Stimulated activated CD4-positive, alpha-beta T cell treated with anti-CD3 and anti-CD28 coated beads, Interleukin-4, amount 100 ng/mL, for 1 hour (primary cell): ENCODE data around the gene WNT8B.
A peak's percentile ranks its signal among the peaks of the same experiment; 100 is the strongest.

Source experiments
- DNase-seq: peaks from one replicate; pipeline ENCODE4 v3.0.0-alpha.2; 2020

Gene WNT8B

GRCh38 chr10:100462709-100463108 lies at the start of gene WNT8B:
Gene WNT8B (plus strand): TSS chr10:100463009. CDS start chr10:100463169, 160 bp downstream.
- no peak for DNase-seq

GRCh38 chr10:100413173-100413572 lies 49.6 kb upstream of the WNT8B start:
- DNase-seq = no peak

GRCh38 chr10:100419911-100420449 lies 42.8 kb upstream of the WNT8B start:
- no peak for DNase-seq

- DNase-seq = no peak
Measured at GRCh38 chr10:100427374-100427773, 35.4 kb upstream of the WNT8B start.

DNA sequence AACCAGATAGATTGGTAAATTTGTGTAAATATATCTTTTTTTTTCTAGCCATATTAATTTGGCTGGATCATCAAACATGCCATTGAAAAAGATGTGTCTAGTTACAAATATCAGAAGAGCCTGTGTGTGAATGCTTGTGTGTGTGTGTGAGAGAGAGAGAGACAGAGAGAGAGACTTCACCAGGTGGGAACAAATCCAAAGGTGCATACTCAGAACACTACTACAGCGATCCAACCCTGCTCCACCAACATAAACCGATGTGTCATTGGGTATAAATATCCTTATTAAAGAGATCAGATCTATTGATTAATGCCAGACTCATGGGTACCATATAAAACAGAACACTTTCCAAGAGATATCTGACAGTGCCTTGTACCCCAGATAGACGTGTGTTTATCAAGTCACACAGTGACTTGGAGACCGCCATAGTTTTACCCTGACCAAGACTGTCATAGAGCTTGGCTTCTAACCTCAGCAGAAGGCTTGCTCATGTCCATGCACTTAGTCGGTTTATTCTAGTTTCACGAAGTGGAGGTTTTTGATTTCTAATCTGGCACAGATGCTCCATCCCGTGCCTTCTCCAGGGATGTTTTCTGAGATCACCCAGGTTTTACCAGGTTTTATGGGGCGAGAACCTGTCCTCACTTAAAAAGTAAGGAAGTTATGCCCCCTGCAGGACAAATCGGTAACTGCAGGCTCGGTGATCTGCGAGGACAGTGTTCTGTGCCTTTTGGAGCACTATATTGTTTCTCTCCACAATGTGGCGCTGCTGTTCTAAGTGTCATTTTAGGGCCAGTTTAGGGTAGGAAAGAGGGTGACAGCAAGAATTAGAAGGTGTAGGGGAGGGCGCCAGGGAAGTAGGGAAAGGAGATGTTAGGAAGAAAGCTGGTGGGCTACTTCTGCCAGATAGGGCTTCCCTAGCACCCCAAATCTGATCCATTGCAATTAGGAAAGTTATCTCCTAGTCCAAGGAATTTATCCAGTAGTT lies 29.3 kb upstream of the WNT8B start:
- DNase-seq = peak; percentile 93

DNA sequence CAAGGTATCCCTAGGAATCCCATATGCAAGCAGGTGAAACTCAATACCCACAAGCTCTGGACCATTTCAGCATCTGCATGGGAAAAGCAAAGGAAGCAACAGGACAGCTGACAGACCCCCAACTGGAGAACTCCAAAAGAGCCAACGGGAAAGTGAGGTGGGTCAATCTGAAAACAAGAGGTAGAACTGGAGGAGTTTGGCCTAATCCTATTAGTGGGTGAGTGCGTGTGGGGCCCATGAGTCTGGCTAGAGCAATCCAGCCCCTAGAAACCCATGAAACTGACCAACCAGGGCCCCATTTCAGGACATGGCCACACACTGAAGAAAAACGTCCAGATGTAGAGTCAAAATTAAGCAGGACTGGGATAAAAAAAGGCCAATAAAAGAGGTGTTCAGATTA lies 26.6 kb upstream of the WNT8B start:
- DNase-seq = no peak

GRCh38 chr10:100438674-100439315 lies 24.0 kb upstream of the WNT8B start:
- no peak for DNase-seq

GRCh38 chr10:100442548-100442947 lies 20.3 kb upstream of the WNT8B start:
- no peak for DNase-seq

- DNase-seq = no peak
Measured at GRCh38 chr10:100446130-100446761, 16.6 kb upstream of the WNT8B start.

GRCh38 chr10:100447663-100448062 lies 15.1 kb upstream of the WNT8B start:
- DNase-seq = no peak

DNA sequence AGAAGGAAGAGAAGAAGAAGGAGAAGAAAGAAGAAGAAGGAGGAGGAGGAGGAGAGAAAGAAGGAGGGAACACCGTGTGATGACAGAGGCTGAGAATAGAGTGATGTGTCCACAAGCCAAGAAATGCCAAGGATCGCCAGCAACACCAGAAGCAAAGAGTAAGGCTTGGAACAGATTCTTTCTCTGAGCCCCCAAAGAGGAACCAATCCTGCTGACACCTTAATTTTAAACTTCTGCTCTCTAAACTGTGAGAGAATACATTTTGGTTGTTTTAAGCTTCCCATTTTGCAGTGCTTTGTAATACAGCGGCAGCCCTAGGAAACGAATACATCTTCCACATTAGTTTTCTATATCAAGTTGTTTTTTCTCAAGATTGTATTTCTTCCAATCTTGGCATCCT lies 13.9 kb upstream of the WNT8B start:
- no peak for DNase-seq

DNA sequence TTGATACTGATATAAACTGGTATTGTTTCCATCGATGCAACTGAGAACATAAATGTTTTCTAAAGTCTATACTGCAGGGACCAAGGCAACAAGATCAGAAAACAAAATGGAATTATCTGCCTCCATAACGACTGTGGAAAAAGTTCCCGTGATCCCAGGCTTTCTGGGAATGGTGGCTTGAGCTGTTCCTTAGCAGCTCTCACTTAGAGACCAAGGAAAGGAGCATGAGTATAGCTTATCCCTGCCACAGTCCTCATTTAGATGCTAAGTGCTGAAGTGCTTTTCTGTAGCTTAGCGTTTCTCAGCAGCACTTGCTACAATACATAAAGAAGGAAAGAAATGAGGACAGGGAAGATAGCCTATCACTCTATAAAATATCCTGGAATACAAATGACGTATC lies 5.5 kb downstream of the WNT8B start:
- no peak for DNase-seq

- no peak for DNase-seq
Measured at GRCh38 chr10:100468978-100469377, 6.2 kb downstream of the WNT8B start.

DNA sequence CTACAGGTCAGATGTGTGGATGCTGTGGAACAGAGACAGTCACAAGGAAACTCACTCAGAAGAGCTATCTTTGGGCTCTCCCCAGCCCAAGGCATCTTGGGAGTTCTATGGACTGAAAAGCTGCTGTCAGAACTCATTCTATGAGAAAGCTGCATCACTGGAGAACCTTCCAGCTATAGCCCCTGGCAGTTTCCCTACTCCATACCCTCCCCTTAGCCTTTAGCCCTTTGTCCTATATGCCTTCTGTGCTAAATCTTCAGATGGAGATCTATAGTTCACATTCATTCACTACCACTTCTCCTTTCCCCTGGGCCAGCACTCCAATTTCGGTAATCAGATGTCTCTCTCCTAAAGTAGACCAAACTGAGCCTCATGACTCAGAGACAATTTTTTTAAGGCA lies 6.9 kb downstream of the WNT8B start:
- no peak for DNase-seq

DNA sequence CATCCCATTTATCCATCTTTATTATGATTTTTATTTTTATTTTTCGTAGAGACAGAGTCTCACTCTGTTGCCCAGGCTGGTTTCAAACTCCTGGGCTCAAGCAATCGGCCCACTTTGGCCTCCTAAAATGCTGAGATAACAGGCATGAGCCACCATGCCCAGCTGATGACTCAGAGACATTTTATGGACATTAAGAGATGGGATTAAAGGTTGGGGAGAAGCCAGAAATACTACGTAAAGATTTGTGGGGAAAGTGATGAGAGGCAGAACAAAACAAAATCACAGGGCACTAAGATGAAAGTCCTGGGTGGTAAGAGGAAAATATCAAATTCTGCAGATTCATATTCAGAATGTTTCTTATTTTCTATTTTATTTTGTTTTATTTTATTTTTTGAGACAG lies 7.6 kb downstream of the WNT8B start:
- no peak for DNase-seq

DNA sequence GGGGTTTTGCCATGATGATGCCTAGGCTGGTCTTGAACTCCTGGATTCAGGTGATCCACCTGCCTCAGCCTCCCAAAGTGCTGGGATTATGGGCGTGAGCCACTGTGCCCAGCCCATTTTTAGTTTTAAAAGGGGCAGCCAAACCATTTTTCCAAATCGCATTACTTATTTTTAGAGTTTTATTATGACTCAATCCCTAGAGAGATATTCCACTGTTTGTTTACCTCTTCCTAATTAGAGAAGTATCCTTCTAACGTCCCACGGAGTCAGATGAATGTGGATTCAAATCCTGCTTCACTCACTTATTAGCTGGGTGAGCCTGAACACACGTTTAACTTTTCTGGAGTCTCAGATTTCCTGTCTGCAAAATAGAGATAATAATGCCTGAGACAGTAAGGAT lies 15.2 kb downstream of the WNT8B start:
- DNase-seq = no peak

- DNase-seq = no peak
Measured at GRCh38 chr10:100479037-100479436, 16.2 kb downstream of the WNT8B start.

- DNase-seq = no peak
Measured at GRCh38 chr10:100480002-100480401, 17.2 kb downstream of the WNT8B start.

GRCh38 chr10:100481462-100482081 lies 18.8 kb downstream of the WNT8B start:
- DNase-seq = peak; percentile 84

DNA sequence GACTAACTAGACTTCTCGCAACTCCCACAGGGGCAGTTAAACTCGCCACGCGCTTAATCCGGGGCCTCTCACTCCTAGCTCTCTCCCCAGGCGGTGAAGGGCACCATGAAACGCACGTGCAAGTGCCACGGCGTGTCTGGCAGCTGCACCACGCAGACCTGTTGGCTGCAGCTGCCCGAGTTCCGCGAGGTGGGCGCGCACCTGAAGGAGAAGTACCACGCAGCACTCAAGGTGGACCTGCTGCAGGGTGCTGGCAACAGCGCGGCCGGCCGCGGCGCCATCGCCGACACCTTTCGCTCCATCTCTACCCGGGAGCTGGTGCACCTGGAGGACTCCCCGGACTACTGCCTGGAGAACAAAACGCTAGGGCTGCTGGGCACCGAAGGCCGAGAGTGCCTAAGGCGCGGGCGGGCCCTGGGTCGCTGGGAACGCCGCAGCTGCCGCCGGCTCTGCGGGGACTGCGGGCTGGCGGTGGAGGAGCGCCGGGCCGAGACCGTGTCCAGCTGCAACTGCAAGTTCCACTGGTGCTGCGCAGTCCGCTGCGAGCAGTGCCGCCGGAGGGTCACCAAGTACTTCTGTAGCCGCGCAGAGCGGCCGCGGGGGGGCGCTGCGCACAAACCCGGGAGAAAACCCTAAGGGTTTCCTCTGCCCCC lies 19.5 kb downstream of the WNT8B start:
- peak; percentile 68 for DNase-seq

- DNase-seq = no peak
Measured at GRCh38 chr10:100482834-100483185, 20.0 kb downstream of the WNT8B start.

- DNase-seq = no peak
Measured at GRCh38 chr10:100483876-100484666, 21.3 kb downstream of the WNT8B start.
